GM12878 (cell line): Measurements from ENCODE around the gene CCT6A. TPM values are rescaled to one million over a fixed set of nuclear protein-coding genes. Genes with fewer than 3 reads are reported as not detected.

Experiments used
- ATAC-seq: fragments of 200-7000 bp; cut with Tn5 transposase; 3 replicates; pipeline ENCODE4 v1.9.1; 2020; ENCODE audit warnings: mild to moderate bottlenecking, moderate library complexity
- BruUV-seq: library from RNA; stranded (reverse); fragments of 400-500 nt; replicated peaks from 2 replicates; lab custom pipeline; 2021; lab: Mats Ljungman, UMichigan
- CTCF ChIA-PET: fragments of 300-600 bp; sonication (Branson Sonifier 250); formaldehyde crosslinking; extraction: SDS; loops from one replicate; lab custom pipeline; 2021; ENCODE audit warnings: inconsistent platforms; lab: Yijun Ruan, JAX
- POLR2A ChIA-PET: fragments of 350-600 bp; formaldehyde crosslinking; extraction: SDS; loops from one replicate; lab custom pipeline; 2021; ENCODE audit warnings: inconsistent platforms; lab: Charles Lee
- RAD21 ChIA-PET: fragments of 300-600 bp; sonication (Branson Sonifier 250); formaldehyde crosslinking; loops from one replicate; lab custom pipeline; 2023; ENCODE audit warnings: antibody characterized with exemption; ENCODE audit not compliant: unreplicated experiment; lab: Charles Lee
- SMC1A ChIA-PET: fragments of 300-600 bp; sonication (Branson Sonifier 250); formaldehyde crosslinking; loops from one replicate; lab custom pipeline; 2023; ENCODE audit not compliant: unreplicated experiment, uncharacterized antibody; lab: Charles Lee
- DNase-seq: peaks from one replicate; pipeline ENCODE4 v3.0.0-alpha.2; 2011; ENCODE audit warnings: low read depth, low spot score
- FAIRE-seq: peaks from 3 replicates; lab custom pipeline; 2011; peaks lifted over from hg19 to GRCh38; lab: Jason Lieb, UNC
- H2AFZ ChIP-seq: 2 replicates; pipeline ENCODE4 v1.6.0; 2011; ENCODE audit warnings: low read depth, low read length, control low read depth; ENCODE audit not compliant: control insufficient read depth
- H3K27ac ChIP-seq: 2 replicates; pipeline ENCODE4 v1.5.1; 2011; ENCODE audit warnings: control low read depth; ENCODE audit not compliant: control insufficient read depth, insufficient read depth
- H3K27me3 ChIP-seq, 2 experiments: replicated peaks in 1 of 2; 2 replicates each; pipeline versions ENCODE4 v1.6.0 to v1.6.1; 2011; ENCODE audit warnings: low read length in 1 of 2; ENCODE audit not compliant: control insufficient read depth in 2 of 2, insufficient read depth in 2 of 2
- H3K36me3 ChIP-seq, 2 experiments: 2 replicates each; pipeline ENCODE4 v1.5.1; 2011; ENCODE audit warnings: low read length in 1 of 2; ENCODE audit not compliant: control insufficient read depth in 2 of 2, insufficient read depth in 2 of 2
- H3K4me1 ChIP-seq: 2 replicates; pipeline ENCODE4 v1.6.1; 2011; ENCODE audit warnings: mild to moderate bottlenecking, low read length, moderate library complexity, mixed read lengths; ENCODE audit not compliant: control insufficient read depth, insufficient read depth
- H3K4me2 ChIP-seq: 2 replicates; pipeline ENCODE4 v1.6.0; 2011; ENCODE audit warnings: control low read depth; ENCODE audit not compliant: control insufficient read depth, insufficient read depth
- H3K4me3 ChIP-seq: fragments of 200-600 bp; sonication (generic); 2 replicates; pipeline ENCODE4 v1.5.1; 2016
- H3K79me2 ChIP-seq: 2 replicates; pipeline ENCODE4 v1.6.0; 2011; ENCODE audit warnings: low read length; ENCODE audit not compliant: control insufficient read depth, insufficient read depth
- H3K9ac ChIP-seq: 2 replicates; pipeline ENCODE4 v1.8.0; 2011; ENCODE audit warnings: low read length, control low read depth, mixed read lengths; ENCODE audit not compliant: control insufficient read depth, insufficient read depth
- H3K9me3 ChIP-seq: replicated peaks from 3 replicates; pipeline ENCODE4 v1.5.1; 2011; ENCODE audit warnings: mild to moderate bottlenecking, low read length; ENCODE audit not compliant: control insufficient read depth, insufficient read depth
- H4K20me1 ChIP-seq: 2 replicates; pipeline ENCODE4 v1.6.0; 2011; ENCODE audit not compliant: control insufficient read depth, insufficient read depth
- ASH2L ChIP-seq: fragments of 300-600, 200-600 bp; sonication (generic); IDR thresholded peaks from 2 replicates; pipeline ENCODE4 v1.6.1; 2017; ENCODE audit warnings: low read depth, mild to moderate bottlenecking, borderline replicate concordance
- BRCA1 ChIP-seq: IDR thresholded peaks from 2 replicates; pipeline ENCODE4 v1.6.1; 2011; ENCODE audit warnings: low read depth, low read length, improper control_type of control experiment
- CTCF ChIP-seq, 3 experiments: IDR thresholded peaks in 2 of 3; conservative IDR thresholded peaks in 1 of 3; 2 replicates each; pipeline ENCODE4 v1.5.1; 2011; ENCODE audit warnings: low read depth in 3 of 3, low read length in 3 of 3, mild to moderate bottlenecking in 3 of 3, control low read depth in 2 of 3, moderate library complexity in 2 of 3, inconsistent platforms in 1 of 3, mixed read lengths in 1 of 3; ENCODE audit not compliant: control insufficient read depth in 2 of 3, insufficient read depth in 1 of 3; ENCODE audit errors: extremely low read depth in 1 of 3
- MLLT1 ChIP-seq: fragments of 450-650 bp; IDR thresholded peaks from 2 replicates; pipeline ENCODE4 v1.6.1; 2016; ENCODE audit warnings: mild to moderate bottlenecking
- PAX8 ChIP-seq: fragments of 450-650 bp; IDR thresholded peaks from 2 replicates; pipeline ENCODE4 v1.6.1; 2017; ENCODE audit warnings: mild to moderate bottlenecking, moderate library complexity
- RELB ChIP-seq: fragments of 450-650 bp; IDR thresholded peaks from 2 replicates; pipeline ENCODE4 v1.6.1; 2017; ENCODE audit warnings: low read depth, mild to moderate bottlenecking, moderate library complexity
- SIN3A ChIP-seq: IDR thresholded peaks from 2 replicates; pipeline ENCODE4 v1.6.1; 2012; ENCODE audit warnings: low read depth, low read length, improper control_type of control experiment
- TCF3 ChIP-seq: IDR thresholded peaks from 2 replicates; pipeline ENCODE4 v1.6.1; 2012; ENCODE audit warnings: low read depth, mild to moderate bottlenecking, low read length, borderline replicate concordance; ENCODE audit not compliant: insufficient read depth
- YY1 ChIP-seq: IDR thresholded peaks from 2 replicates; pipeline ENCODE4 v1.6.1; 2011; ENCODE audit warnings: low read depth, mild to moderate bottlenecking, low read length
- ZBED1 ChIP-seq: IDR thresholded peaks from 2 replicates; pipeline ENCODE4 v1.6.1; 2016; ENCODE audit warnings: borderline replicate concordance
- ZNF384 ChIP-seq: IDR thresholded peaks from 2 replicates; pipeline ENCODE4 v1.6.1; 2012; ENCODE audit warnings: low read depth, mild to moderate bottlenecking, low read length, improper control_type of control experiment, borderline replicate concordance
- ZNF687 ChIP-seq: fragments of 450-650 bp; IDR thresholded peaks from 2 replicates; pipeline ENCODE4 v1.6.1; 2017; ENCODE audit warnings: mild to moderate bottlenecking, moderate library complexity
- WGBS: methylation state at CpG from one replicate; pipeline ENCODE4 v1.1.6; 2016; ENCODE audit warnings: low lambda C conversion rate; ENCODE audit not compliant: insufficient replicate concordance, insufficient coverage; ENCODE audit errors: missing lambda C conversion rate; 5-methylcytosine and 5-hydroxymethylcytosine counted together
- in situ Hi-C: fragments of 300-500 bp; cut with MboI; formaldehyde crosslinking; loops from 9 replicates; pipeline ENCODE4 v1.14.3; 2018; ENCODE audit warnings: mixed read lengths
- intact Hi-C: fragments of 100-400 bp; cut with micrococcal nuclease; formaldehyde crosslinking; loops from one replicate; pipeline ENCODE4 v1.14.2; 2022; ENCODE audit not compliant: unreplicated experiment
- polyA plus RNA-seq, 11 experiments: library from polyadenylated mRNA; depleted of rRNA in 4 of 11; unstranded in 6 of 11; stranded (reverse) in 5 of 11; fragments of >200 nt; fragmentation: Nextera tagmentation in 4 of 11; fragmentation: Illumina TruSeq in 1 of 11; extraction: Ambion mirVana in 4 of 11; extraction: Trizol in 1 of 11; gene quantifications; 1 replicate in 1 of 11; 2 replicates in 10 of 11; pipeline versions ENCODE4 v1.2.1 to v1.2.3, GENCODE V29; 2011 to 2016; ENCODE audit warnings: inconsistent platforms in 2 of 11, missing spikeins in 2 of 11, low read depth in 1 of 11
- total RNA-seq, 4 experiments: library from RNA; depleted of rRNA in 3 of 4; stranded (reverse); fragments of >200 nt in 3 of 4; fragmentation: Illumina TruSeq in 1 of 4; extraction: Trizol in 1 of 4; gene quantifications; 2 replicates each; pipeline versions ENCODE4 v1.2.1 to v1.2.3, GENCODE V29; 2013 to 2021

Gene CCT6A
- total and polyA plus RNA-seq, 10 of the 15 experiments (the other 5 are each of a cell fraction or from before 2014, with no cell fraction given) = 191 to 480 (median 296) TPM

GRCh38 chr7:56106108-56107073 is 54.8 kb downstream of the CCT6A start, which contains the start of gene CHCHD2 (continued):
- 0 out of 2 replicates have a peak, but pooled peaks have one; percentile 26 for TF ChIP-seq TCF3

GRCh38 chr7:56107954-56108258 is 56.3 kb downstream of the CCT6A start:
- in situ Hi-C loops = loop anchor here (10.0 kb wide), 1 partner anchor 1353 kb away; the partner anchor contains the start of gene SEC61G
- TF ChIP-seq SIN3A (no peak), RELB (no peak), PAX8 (no peak), ZNF384 (no peak), YY1 (no peak), CTCF (IDR thresholded peaks at IDR 0.05 in 2 of 3, conservative IDR thresholded peaks at IDR 0.05 in 1 of 3; ENCODE audit: control insufficient read depth in 2 of 3, extremely low read depth in 1 of 3, insufficient read depth in 1 of 3, low read depth in 3 of 3, low read length in 3 of 3) (no peak), ASH2L (no peak), ZNF687 (no peak), MLLT1 (no peak), BRCA1 (no peak), ZBED1 (no peak)

More at GRCh38 chr7:56107954-56108258, 56.3 kb downstream of the CCT6A start:
- Histone ChIP-seq H3K79me2 (peaks cover 24% of the 10 kb centered on the region), H3K36me3 (peaks cover 0 to 9% of the 10 kb centered on the region in 2 experiments), H3K4me3 (no peak overlapping the region), H4K20me1 (no peaks in the 10 kb centered on the region), H3K4me2 (no peak overlapping the region), H3K9me3 (peaks cover 2% of the 10 kb centered on the region; the same call in 2 of the 3 replicates), H3K27ac (no peak overlapping the region), H3K4me1 (no peaks in the 10 kb centered on the region), H3K27me3 (no peaks in the 10 kb centered on the region), H2AFZ (peak overlapping the region; percentile 31), H3K9ac (no peak overlapping the region)
- 100% methylated on average over 1 of the region's 1 CpG for WGBS
- DNase-seq = no peak
- RAD21 ChIA-PET = no interaction called here
- SMC1A ChIA-PET = no interaction called here
- no peak for ATAC-seq
- intact Hi-C loops = loop anchor here (10.0 kb wide), 1 partner anchor 223 kb away; the partner anchor contains the start of gene ZNF713
- no peak for FAIRE-seq
- no TSS peak for BruUV-seq
- CTCF ChIA-PET = no interaction called here
- POLR2A ChIA-PET = no interaction called here
